Measurements from ENCODE around the gene PITRM1. TPM values are rescaled to one million over a fixed set of nuclear protein-coding genes. Genes with fewer than 3 reads are reported as not detected.

PITRM1 gene
- total RNA-seq, 1 donor, result 84.6 TPM

DNA sequence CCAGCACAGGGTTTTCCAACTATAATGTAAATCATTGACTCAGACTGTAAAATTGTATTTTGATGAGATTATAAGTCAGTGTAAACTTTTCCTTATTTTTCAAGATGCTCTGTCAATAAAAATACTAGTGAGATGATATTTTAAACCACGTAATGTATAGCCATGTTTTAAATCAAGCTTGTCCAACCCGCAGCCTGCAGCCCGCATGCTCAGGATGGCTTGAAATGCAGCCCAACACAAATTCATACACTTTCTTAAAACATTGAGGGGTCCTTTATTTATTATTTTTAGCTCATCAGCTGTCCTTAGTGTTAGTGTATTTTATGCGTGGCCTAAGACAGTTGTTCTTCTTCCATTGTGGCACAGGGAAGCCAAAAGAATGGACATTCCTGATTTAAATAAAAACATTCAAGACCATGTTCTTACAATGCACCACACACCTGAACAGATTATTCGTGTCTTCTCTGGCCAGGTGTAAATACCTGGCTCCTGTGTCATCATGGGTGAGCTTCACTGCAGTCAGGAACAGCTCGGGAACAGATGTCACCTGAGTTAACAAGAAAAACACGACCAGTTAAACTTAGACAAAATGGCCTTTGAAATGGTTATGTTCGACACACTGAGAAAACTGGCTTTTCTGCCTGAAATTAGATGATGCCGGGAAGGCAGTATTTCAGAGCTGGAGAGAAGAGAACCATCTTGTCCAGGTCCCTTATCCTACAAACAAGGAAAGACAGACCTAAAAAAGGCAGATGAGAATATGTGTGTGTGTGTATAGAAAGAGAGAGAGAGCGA is 5.9 kb downstream of the PITRM1 start:
- TF ChIP-seq, protein P1, sequence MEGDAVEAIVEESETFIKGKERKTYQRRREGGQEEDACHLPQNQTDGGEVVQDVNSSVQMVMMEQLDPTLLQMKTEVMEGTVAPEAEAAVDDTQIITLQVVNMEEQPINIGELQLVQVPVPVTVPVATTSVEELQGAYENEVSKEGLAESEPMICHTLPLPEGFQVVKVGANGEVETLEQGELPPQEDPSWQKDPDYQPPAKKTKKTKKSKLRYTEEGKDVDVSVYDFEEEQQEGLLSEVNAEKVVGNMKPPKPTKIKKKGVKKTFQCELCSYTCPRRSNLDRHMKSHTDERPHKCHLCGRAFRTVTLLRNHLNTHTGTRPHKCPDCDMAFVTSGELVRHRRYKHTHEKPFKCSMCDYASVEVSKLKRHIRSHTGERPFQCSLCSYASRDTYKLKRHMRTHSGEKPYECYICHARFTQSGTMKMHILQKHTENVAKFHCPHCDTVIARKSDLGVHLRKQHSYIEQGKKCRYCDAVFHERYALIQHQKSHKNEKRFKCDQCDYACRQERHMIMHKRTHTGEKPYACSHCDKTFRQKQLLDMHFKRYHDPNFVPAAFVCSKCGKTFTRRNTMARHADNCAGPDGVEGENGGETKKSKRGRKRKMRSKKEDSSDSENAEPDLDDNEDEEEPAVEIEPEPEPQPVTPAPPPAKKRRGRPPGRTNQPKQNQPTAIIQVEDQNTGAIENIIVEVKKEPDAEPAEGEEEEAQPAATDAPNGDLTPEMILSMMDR (IDR thresholded peaks at IDR 0.05; ENCODE audit: insufficient read depth, low read depth, low read length), result no peak

DNA sequence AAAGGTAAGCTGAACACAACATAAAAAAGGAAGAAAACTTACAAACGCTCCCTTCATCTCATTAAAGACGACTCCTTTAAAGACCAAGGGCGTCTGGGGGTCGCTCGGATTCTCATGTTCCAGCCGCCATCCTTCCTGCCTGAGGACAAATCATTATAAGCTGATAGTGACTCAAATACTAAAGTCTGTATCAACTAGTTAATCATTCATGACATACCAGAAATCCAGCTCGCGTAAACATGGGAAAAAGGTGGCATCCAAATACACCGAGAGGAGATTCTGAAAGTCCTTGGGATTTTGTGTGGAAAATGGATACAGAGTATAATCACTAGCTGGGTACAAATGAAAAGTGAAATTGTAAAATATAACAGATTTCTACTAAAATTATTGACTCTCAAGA is 7.4 kb downstream of the PITRM1 start:
- H3K4me3 ChIP-seq (ENCODE audit: low read depth, low read length), result no peak overlapping the region
- no peak for DNase-seq (ENCODE audit: low read depth)
- TF ChIP-seq, protein P1 (IDR thresholded peaks at IDR 0.05; ENCODE audit: insufficient read depth, low read depth, low read length), result no peak

More for the DNA sequence above, 5.9 kb downstream of the PITRM1 start:
- no peak for DNase-seq (ENCODE audit: low read depth)
- H3K4me3 ChIP-seq (ENCODE audit: low read depth, low read length), result no peak overlapping the region

- TF ChIP-seq, protein P1 (IDR thresholded peaks at IDR 0.05; ENCODE audit: insufficient read depth, low read depth, low read length), result no peak
- no peak overlapping the region for H3K4me3 ChIP-seq (ENCODE audit: low read depth, low read length)
- DNase-seq (ENCODE audit: low read depth), result no peak
Measured at GRCh38 chr10:3163879-3164278, 8.7 kb downstream of the PITRM1 start.

GRCh38 chr10:3162533-3162932 is 10.0 kb downstream of the PITRM1 start:
- TF ChIP-seq, protein P1 (IDR thresholded peaks at IDR 0.05; ENCODE audit: insufficient read depth, low read depth, low read length), result peak; percentile 29
- no peak for DNase-seq (ENCODE audit: low read depth)
- no peak overlapping the region for H3K4me3 ChIP-seq (ENCODE audit: low read depth, low read length)

DNA sequence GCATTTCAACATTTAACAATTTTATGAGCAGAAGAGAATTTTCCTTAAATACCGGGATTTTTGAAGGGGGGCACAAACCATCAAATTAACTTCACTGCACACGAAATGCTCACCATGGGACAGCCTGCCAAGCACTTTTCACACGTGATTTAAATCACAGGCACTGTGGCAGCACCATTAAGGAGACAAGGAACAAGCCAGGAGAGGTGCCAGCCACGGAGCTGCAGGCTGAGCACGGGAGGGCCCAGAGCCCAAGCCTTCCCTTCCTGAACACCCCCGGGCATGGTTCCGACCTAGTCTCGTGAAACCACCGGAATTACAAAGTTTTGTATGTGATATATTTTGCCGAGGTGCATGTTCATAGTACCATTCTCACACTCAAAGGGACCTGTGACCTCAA is 13.4 kb downstream of the PITRM1 start:
- no peak for DNase-seq (ENCODE audit: low read depth)
- TF ChIP-seq, protein P1 (IDR thresholded peaks at IDR 0.05; ENCODE audit: insufficient read depth, low read depth, low read length), result no peak
- H3K4me3 ChIP-seq (ENCODE audit: low read depth, low read length), result no peak overlapping the region

- TF ChIP-seq, protein P1 (IDR thresholded peaks at IDR 0.05; ENCODE audit: insufficient read depth, low read depth, low read length), result no peak
Measured at GRCh38 chr10:3154666-3155065, 17.9 kb downstream of the PITRM1 start.

GRCh38 chr10:3152566-3152935 is 20.0 kb downstream of the PITRM1 start:
- no peak overlapping the region for H3K4me3 ChIP-seq (ENCODE audit: low read depth, low read length)
- no peak for DNase-seq (ENCODE audit: low read depth)
- TF ChIP-seq, protein P1 (IDR thresholded peaks at IDR 0.05; ENCODE audit: insufficient read depth, low read depth, low read length), result no peak

More at GRCh38 chr10:3154666-3155065, 17.9 kb downstream of the PITRM1 start:
- DNase-seq (ENCODE audit: low read depth), result no peak
- no peak overlapping the region for H3K4me3 ChIP-seq (ENCODE audit: low read depth, low read length)
